Measurements from ENCODE around the gene SSC4D.

Gene SSC4D

DNA sequence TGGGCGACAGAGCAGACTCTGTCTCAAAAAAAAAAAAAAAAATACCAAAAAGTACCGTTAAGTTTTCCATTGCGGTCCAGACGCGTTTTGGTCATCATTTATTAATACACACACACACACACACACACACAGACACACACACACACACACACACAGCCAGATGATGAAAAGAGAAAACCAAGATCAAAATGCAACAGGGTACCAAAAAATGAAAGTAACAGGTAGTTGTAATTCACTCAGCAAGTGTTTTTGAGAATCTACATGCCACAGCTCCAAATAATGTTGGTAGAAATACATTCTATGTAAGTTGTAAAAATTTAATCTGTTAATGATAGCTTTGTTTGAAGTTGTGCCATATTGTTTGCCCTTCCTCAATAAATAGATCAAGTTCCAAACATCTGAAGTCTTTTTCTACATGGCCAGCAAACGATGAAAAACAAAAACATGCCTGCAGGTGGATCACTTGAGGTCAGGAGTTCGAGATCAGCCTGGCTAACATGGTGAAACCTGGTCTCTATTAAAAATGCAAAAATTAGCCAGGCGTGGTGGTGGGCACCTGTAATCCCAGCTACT is 60.1 kb downstream of the SSC4D start:
- DNase-seq = no peak

DNA sequence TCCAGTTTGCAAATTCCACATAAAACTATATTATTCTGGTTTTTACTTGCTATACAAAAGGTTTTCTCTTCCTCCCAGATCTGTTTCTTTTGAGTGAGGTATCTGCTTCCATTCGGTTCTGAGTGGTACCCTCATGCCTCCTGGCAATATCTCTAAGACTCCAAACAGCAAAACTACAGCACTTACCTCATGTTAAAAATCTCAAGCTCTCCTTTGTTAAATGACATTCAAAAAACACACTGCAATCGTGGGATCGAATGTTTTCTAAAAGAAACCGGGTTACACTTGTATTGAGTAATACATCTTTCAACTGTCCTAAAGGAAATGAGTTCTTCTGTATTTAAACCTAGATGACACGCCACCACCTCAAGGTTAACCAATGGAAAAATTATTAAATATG is 61.8 kb downstream of the SSC4D start:
- DNase-seq = no peak

DNA sequence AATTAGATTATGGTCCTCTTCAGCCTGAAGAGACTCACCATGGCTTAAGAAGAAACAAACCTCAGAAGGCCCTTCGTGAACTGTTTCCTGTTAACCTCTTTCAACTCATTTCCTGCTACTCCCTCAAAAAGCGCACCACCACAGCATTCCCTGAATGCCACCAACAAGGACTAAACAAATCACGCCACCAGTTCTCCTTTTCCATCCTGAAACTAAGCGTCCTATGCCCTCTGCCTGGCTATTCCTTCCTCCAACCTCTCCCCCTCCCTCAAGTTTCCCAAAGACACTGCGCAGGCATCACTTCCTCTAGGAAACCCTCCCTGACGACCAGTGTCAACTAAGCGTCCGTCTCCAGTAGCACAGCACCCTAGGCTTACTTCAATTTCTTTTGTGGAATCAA is 62.7 kb downstream of the SSC4D start:
- DNase-seq = no peak

DNA sequence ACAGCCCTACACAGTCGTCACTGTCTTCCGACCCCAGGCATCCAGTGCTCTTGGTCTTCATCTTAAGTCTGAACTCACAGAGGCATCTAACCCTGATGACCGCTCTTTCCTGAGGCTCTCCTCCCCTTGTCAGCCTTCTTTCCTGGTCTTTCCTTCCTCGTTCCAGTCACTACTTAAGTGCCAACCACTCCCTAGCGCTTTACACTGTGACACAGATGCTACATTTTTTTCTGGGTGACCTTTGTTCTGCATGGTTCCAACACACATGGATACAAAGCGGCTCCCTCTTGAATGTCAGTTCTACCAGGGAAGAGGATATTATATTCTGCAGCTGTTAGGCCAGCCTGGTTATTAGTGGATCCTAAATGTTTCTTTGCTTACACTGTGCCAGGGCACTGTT is 63.4 kb downstream of the SSC4D start:
- DNase-seq = no peak

DNA sequence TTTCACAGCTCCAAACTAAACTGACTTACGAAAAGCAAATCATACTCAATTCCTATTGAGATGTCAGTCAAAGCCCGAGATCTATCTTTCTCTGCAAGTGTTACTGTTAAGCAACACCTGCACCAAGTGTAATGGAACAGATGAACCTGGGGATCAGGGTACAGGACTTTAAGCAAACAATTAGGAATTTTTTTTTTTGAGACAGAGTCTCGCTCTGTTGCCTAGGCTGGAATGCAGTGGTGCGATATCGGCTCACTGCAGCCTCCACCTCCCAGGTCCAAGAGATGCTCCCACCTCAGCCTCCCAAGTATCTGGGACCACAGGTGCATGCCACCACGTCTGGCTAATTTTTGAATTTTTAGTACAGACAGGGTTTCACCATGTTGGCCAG is 65.6 kb downstream of the SSC4D start:
- no peak for DNase-seq

DNA sequence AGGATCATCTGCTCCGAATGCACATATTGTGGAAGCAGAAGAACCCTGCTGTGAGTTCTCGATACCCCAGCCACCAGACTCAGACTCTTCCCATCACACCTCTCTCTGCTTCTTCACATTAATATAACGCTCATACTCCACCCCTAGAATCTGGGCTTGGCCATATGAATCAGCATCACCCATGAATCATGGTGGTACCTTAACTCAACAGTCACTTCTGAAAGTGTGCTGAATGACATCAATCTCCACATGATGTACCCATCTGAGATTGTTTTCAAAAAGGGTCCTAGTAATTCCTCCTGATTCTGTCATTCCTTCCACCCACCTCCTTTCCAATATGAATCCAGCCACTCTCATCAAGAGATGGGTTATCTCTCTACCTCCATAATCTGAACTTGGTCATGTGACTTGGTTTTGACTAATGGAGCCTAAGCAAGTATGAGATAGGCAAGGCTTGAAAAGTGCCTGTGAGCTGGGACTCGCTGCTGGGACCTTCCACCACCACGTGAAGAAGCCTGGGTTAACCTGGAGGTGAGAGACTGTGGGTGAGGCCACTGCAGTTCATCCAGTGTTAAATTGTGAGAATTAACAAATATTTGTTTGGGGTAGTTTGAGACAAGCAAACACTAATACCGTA is 66.1 kb downstream of the SSC4D start:
- no peak for DNase-seq

DNA sequence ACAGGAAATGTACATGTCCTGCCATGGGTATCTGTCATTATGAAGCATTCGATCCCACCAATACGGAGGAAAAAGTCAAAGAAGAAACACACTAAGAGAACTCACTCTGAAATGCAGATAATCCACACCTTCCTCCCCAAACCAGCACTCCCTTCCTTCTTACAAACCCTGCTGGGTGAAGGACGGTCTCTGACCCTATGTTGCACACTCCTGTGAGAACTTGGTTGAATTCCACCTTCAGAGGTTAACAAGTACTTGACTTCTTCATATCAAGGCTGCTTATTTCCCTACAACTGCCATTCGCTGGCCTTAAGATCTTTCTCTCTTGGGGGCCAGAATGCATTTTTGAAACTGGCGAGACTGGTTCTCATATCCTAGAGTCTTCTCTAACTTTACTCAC is 67.3 kb downstream of the SSC4D start:
- no peak for DNase-seq

DNA sequence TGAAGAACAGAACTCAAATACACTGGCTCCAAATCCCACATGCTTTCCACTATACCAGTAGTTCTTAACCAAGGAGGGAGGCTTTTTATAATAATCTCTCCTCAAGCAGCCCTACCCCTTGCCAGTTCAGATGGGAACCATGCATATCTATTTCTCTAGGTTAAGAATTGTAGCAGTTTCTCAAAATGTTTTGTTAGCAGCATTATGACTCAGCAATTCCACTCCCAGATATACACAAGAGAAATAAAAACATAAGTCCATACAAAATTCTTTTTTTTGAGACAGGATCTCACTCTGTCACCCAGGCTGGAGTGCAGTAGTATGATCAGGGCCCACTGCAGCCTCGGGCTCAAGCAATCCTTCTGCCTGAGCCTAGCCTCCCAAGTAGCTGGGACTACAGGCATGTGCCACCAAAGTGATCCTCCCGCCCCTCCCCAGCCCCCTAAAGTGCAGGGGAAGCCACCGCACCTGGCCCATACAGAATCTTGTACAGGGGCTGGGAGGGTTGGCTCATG is 68.8 kb downstream of the SSC4D start:
- no peak for DNase-seq

Measured in CD4-positive, alpha-beta T cell treated with Interleukin-17A for 1 hour (primary cell).